ENCODE results near the gene DNAAF5. TPM values are rescaled to one million over a fixed set of nuclear protein-coding genes. Genes with fewer than 3 reads are reported as not detected.
A peak's percentile ranks its signal among the peaks of the same experiment; 100 is the strongest.

The DNAAF5 gene
- total and polyA plus RNA-seq, 2 donors (not counting 1 experiment from before 2014, with no cell fraction given), result 13.1 to 14.2 TPM

DNA sequence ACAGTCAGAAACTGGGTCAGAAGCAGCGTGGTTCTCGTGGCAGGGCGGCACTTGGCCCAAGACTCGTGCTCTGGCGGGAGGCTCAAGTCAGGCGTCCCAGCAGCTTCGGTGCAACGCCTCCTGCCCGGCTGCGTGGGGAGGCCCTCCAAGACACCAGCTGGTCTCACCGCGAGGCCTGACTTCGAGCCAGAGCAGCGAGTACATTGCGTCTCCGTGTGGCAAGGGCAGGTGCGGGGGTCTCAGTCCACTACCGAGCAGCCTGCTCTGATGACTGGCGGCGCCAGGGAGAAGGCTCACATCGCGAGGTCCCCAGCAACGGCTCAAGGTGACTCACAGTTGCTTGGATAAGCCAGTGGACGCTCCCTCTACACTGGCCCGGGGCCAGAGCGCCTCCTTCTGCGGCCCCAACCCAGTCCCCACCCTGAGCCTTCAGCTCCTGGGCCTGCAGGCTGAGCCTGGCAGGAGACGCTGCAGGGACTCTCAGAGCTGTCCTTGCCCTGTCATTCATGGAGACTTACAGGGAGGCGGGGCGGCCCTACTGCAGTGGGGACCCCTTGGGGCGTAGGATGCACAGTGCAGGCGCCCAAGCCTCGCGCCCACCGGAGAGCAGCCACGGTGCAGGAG, 42.5 kb downstream of the DNAAF5 start:
- Histone ChIP-seq H3K4me2 (ENCODE audit: extremely low read depth, insufficient read depth, low read length) (peak overlapping the region; percentile 59), H3K79me2 (ENCODE audit: control insufficient read depth, insufficient read depth, low read length) (no peaks in the 10 kb centered on the region)
- peak in 1 of 2 donors; percentile 67 for DNase-seq (ENCODE audit: low read depth in 2 of 2)

DNA sequence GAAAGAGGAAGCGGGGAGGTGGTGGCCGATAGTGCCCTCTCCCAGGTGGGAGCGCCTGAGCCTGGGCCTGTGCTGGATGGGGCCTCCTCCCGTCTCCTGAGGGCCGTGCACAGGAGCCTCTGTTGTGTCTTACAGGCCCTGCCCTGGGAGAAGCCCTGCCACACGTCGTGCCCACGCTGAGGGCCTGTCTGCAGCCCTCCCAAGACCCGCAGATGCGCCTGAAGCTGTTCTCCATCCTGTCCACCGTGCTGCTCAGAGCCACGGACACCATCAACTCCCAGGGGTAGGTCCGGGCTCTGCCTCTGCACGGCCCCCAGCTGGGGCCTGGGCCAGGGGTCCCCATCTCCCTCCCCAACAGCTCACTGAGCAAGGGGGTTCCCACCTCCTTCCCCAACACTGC, 43.8 kb downstream of the DNAAF5 start:
- H3K27ac ChIP-seq (ENCODE audit: insufficient read depth, low read length), result no peak overlapping the region
- H3K27me3 ChIP-seq (ENCODE audit: control insufficient read depth, insufficient read depth, low read length), result no peaks in the 10 kb centered on the region
- H3K4me3 ChIP-seq (replicated peaks in 1 of 4; ENCODE audit: control extremely low read depth in 1 of 4, insufficient read depth in 1 of 4, low read depth in 3 of 4, low read length in 4 of 4), result no peak overlapping the region

More for the DNA sequence above, 42.5 kb downstream of the DNAAF5 start:
- peaks cover 12% of the 10 kb centered on the region for H3K4me1 ChIP-seq (ENCODE audit: control insufficient read depth, extremely low read depth, insufficient read depth, low read length)
- no peak overlapping the region for H2AFZ ChIP-seq (ENCODE audit: low read length)
- peak overlapping the region; percentile 47 for H3K27ac ChIP-seq (ENCODE audit: insufficient read depth, low read length)
- H3K9me3 ChIP-seq (ENCODE audit: control insufficient read depth, insufficient read depth, low read depth, low read length), result no peaks in the 10 kb centered on the region
- no peak for TF ChIP-seq EZH2 (IDR thresholded peaks at IDR 0.05; ENCODE audit: low read length, missing control alignments)
- TF ChIP-seq, protein P1, sequence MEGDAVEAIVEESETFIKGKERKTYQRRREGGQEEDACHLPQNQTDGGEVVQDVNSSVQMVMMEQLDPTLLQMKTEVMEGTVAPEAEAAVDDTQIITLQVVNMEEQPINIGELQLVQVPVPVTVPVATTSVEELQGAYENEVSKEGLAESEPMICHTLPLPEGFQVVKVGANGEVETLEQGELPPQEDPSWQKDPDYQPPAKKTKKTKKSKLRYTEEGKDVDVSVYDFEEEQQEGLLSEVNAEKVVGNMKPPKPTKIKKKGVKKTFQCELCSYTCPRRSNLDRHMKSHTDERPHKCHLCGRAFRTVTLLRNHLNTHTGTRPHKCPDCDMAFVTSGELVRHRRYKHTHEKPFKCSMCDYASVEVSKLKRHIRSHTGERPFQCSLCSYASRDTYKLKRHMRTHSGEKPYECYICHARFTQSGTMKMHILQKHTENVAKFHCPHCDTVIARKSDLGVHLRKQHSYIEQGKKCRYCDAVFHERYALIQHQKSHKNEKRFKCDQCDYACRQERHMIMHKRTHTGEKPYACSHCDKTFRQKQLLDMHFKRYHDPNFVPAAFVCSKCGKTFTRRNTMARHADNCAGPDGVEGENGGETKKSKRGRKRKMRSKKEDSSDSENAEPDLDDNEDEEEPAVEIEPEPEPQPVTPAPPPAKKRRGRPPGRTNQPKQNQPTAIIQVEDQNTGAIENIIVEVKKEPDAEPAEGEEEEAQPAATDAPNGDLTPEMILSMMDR (conservative IDR thresholded peaks at IDR 0.05 in 1 of 2, IDR thresholded peaks at IDR 0.05 in 1 of 2; ENCODE audit: low read depth in 1 of 2, low read length in 2 of 2), result no peak
- no peak overlapping the region for H3K9ac ChIP-seq (ENCODE audit: insufficient read depth, low read length)
- H4K20me1 ChIP-seq (ENCODE audit: control insufficient read depth, extremely low read depth, insufficient read depth, low read length), result no peaks in the 10 kb centered on the region
- H3K4me3 ChIP-seq (replicated peaks in 1 of 4; ENCODE audit: control extremely low read depth in 1 of 4, insufficient read depth in 1 of 4, low read depth in 3 of 4, low read length in 4 of 4), result no peak overlapping the region
- H3K36me3 ChIP-seq (ENCODE audit: control insufficient read depth, insufficient read depth, low read length), result peaks cover 12% of the 10 kb centered on the region
- no peaks in the 10 kb centered on the region for H3K27me3 ChIP-seq (ENCODE audit: control insufficient read depth, insufficient read depth, low read length)

GRCh38 chr7:770741-771166, 44.3 kb downstream of the DNAAF5 start:
- peaks cover 12% of the 10 kb centered on the region for H3K4me1 ChIP-seq (ENCODE audit: control insufficient read depth, extremely low read depth, insufficient read depth, low read length)
- H3K9ac ChIP-seq (ENCODE audit: insufficient read depth, low read length), result no peak overlapping the region
- no peaks in the 10 kb centered on the region for H4K20me1 ChIP-seq (ENCODE audit: control insufficient read depth, extremely low read depth, insufficient read depth, low read length)
- H3K4me3 ChIP-seq (replicated peaks in 1 of 4; ENCODE audit: control extremely low read depth in 1 of 4, insufficient read depth in 1 of 4, low read depth in 3 of 4, low read length in 4 of 4), result no peak overlapping the region
- no peaks in the 10 kb centered on the region for H3K79me2 ChIP-seq (ENCODE audit: control insufficient read depth, insufficient read depth, low read length)
- TF ChIP-seq EZH2 (IDR thresholded peaks at IDR 0.05; ENCODE audit: low read length, missing control alignments), result no peak
- TF ChIP-seq, protein P1 (conservative IDR thresholded peaks at IDR 0.05 in 1 of 2, IDR thresholded peaks at IDR 0.05 in 1 of 2; ENCODE audit: low read depth in 1 of 2, low read length in 2 of 2), result no peak
- peak overlapping the region; percentile 37 for H3K27ac ChIP-seq (ENCODE audit: insufficient read depth, low read length)
- H3K27me3 ChIP-seq (ENCODE audit: control insufficient read depth, insufficient read depth, low read length), result no peaks in the 10 kb centered on the region
- no peaks in the 10 kb centered on the region for H3K9me3 ChIP-seq (ENCODE audit: control insufficient read depth, insufficient read depth, low read depth, low read length)
- no peak overlapping the region for H3K4me2 ChIP-seq (ENCODE audit: extremely low read depth, insufficient read depth, low read length)
- peak in 1 of 2 donors; percentile 43 for DNase-seq (ENCODE audit: low read depth in 2 of 2)
- no peak overlapping the region for H2AFZ ChIP-seq (ENCODE audit: low read length)
- peaks cover 12% of the 10 kb centered on the region for H3K36me3 ChIP-seq (ENCODE audit: control insufficient read depth, insufficient read depth, low read length)

More for the DNA sequence above, 43.8 kb downstream of the DNAAF5 start:
- Histone ChIP-seq H3K4me2 (ENCODE audit: extremely low read depth, insufficient read depth, low read length) (no peak overlapping the region), H3K4me1 (ENCODE audit: control insufficient read depth, extremely low read depth, insufficient read depth, low read length) (peaks cover 12% of the 10 kb centered on the region), H3K9ac (ENCODE audit: insufficient read depth, low read length) (no peak overlapping the region), H3K9me3 (ENCODE audit: control insufficient read depth, insufficient read depth, low read depth, low read length) (no peaks in the 10 kb centered on the region), H4K20me1 (ENCODE audit: control insufficient read depth, extremely low read depth, insufficient read depth, low read length) (no peaks in the 10 kb centered on the region), H3K79me2 (ENCODE audit: control insufficient read depth, insufficient read depth, low read length) (no peaks in the 10 kb centered on the region), H2AFZ (ENCODE audit: low read length) (no peak overlapping the region), H3K36me3 (ENCODE audit: control insufficient read depth, insufficient read depth, low read length) (peaks cover 12% of the 10 kb centered on the region)
- no peak for TF ChIP-seq EZH2 (IDR thresholded peaks at IDR 0.05; ENCODE audit: low read length, missing control alignments)
- TF ChIP-seq, protein P1 (conservative IDR thresholded peaks at IDR 0.05 in 1 of 2, IDR thresholded peaks at IDR 0.05 in 1 of 2; ENCODE audit: low read depth in 1 of 2, low read length in 2 of 2), result no peak
- no peak for DNase-seq (ENCODE audit: low read depth in 2 of 2)

Data from fibroblast of lung (primary cell).